DND-41 (cell line): ENCODE measurements around the gene OR2A2.

Source experiments
- ATAC-seq: fragments of 200-7000 bp; cut with Tn5 transposase; 3 replicates; pipeline ENCODE4 v1.9.1; 2021; ENCODE audit warnings: low read depth; ENCODE audit not compliant: insufficient read depth
- DNase-seq: peaks from one replicate; pipeline ENCODE4 v3.0.0-alpha.2; 2020
- H2AFZ ChIP-seq: 2 replicates; pipeline ENCODE4 v1.6.0; 2012; ENCODE audit warnings: low read depth, low read length
- H3K27ac ChIP-seq: 2 replicates; pipeline ENCODE4 v1.5.1; 2012; ENCODE audit warnings: low read length, inconsistent platforms
- H3K27me3 ChIP-seq: fragments of 200-600 bp; sonication (generic); 2 replicates; pipeline ENCODE4 v1.6.0; 2012; ENCODE audit warnings: low read length, mild to moderate bottlenecking, inconsistent platforms; ENCODE audit not compliant: insufficient read depth, poor library complexity
- H3K36me3 ChIP-seq: 2 replicates; pipeline ENCODE4 v1.5.1; 2012; ENCODE audit warnings: low read length, inconsistent platforms; ENCODE audit not compliant: insufficient read depth
- H3K4me1 ChIP-seq: 2 replicates; pipeline ENCODE4 v1.5.1; 2012; ENCODE audit warnings: mild to moderate bottlenecking, low read length; ENCODE audit not compliant: insufficient read depth
- H3K4me2 ChIP-seq: 2 replicates; pipeline ENCODE4 v1.6.0; 2012; ENCODE audit warnings: mild to moderate bottlenecking, moderate library complexity, low read length, inconsistent platforms; ENCODE audit not compliant: insufficient read depth
- H3K4me3 ChIP-seq, 2 experiments: fragments of 200-600 bp in 1 of 2; shearing (Covaris generic) in 1 of 2; 2 replicates each; pipeline ENCODE4 v1.5.1; 2012 to 2016; ENCODE audit warnings: inconsistent platforms in 2 of 2, low read length in 2 of 2, mild to moderate bottlenecking in 2 of 2, low read depth in 1 of 2, moderate library complexity in 1 of 2
- H3K79me2 ChIP-seq: 2 replicates; pipeline ENCODE4 v1.6.0; 2012; ENCODE audit warnings: low read length, inconsistent platforms; ENCODE audit not compliant: insufficient read depth
- H3K9ac ChIP-seq: 2 replicates; pipeline ENCODE4 v1.6.0; 2012; ENCODE audit warnings: low read depth, mild to moderate bottlenecking, inconsistent platforms, low read length, moderate library complexity
- H3K9me3 ChIP-seq: 2 replicates; pipeline ENCODE4 v1.5.1; 2012; ENCODE audit warnings: low read length, moderate library complexity, mild to moderate bottlenecking, inconsistent platforms; ENCODE audit not compliant: insufficient read depth, severe bottlenecking
- H4K20me1 ChIP-seq: 2 replicates; pipeline ENCODE4 v1.6.0; 2012; ENCODE audit warnings: low read length; ENCODE audit not compliant: insufficient read depth
- CTCF ChIP-seq: IDR thresholded peaks from 2 replicates; pipeline ENCODE4 v1.5.1; 2012; ENCODE audit warnings: borderline replicate concordance, low read length, moderate library complexity, mild to moderate bottlenecking; ENCODE audit not compliant: poor library complexity, severe bottlenecking; ENCODE audit errors: extremely low read depth
- EZH2 ChIP-seq: IDR thresholded peaks from 3 replicates; pipeline ENCODE4 v1.6.1; 2012; ENCODE audit warnings: borderline replicate concordance, low read depth, mild to moderate bottlenecking, moderate library complexity, low read length, inconsistent platforms; ENCODE audit not compliant: severe bottlenecking

The OR2A2 gene, protein sequence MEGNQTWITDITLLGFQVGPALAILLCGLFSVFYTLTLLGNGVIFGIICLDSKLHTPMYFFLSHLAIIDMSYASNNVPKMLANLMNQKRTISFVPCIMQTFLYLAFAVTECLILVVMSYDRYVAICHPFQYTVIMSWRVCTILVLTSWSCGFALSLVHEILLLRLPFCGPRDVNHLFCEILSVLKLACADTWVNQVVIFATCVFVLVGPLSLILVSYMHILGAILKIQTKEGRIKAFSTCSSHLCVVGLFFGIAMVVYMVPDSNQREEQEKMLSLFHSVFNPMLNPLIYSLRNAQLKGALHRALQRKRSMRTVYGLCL

GRCh38 chr7:144109283-144109682 lies at the start of gene OR2A2:
OR2A2 (plus strand) TSS chr7:144109583; CDS start chr7:144109583, 0 bp downstream.
- no peak within 1 kb of the TSS for H3K9ac ChIP-seq
- H3K9me3 ChIP-seq: no peaks in the 10 kb centered on the region
- H3K79me2 ChIP-seq: no peaks in the 10 kb centered on the region
- no peaks in the 10 kb centered on the region for H3K27me3 ChIP-seq
- H3K36me3 ChIP-seq: no peaks in the 10 kb centered on the region
- H3K4me2 ChIP-seq: no peak within 1 kb of the TSS
- no peaks in the 10 kb centered on the region for H3K4me1 ChIP-seq
- H4K20me1 ChIP-seq: no peaks in the 10 kb centered on the region
- no peak within 1 kb of the TSS for H3K4me3 ChIP-seq
- ATAC-seq (no peak), DNase-seq (no peak)
- no peak within 1 kb of the TSS for H3K27ac ChIP-seq
- TF ChIP-seq CTCF (no peak), EZH2 (no peak)
- no peak within 1 kb of the TSS for H2AFZ ChIP-seq

DNA sequence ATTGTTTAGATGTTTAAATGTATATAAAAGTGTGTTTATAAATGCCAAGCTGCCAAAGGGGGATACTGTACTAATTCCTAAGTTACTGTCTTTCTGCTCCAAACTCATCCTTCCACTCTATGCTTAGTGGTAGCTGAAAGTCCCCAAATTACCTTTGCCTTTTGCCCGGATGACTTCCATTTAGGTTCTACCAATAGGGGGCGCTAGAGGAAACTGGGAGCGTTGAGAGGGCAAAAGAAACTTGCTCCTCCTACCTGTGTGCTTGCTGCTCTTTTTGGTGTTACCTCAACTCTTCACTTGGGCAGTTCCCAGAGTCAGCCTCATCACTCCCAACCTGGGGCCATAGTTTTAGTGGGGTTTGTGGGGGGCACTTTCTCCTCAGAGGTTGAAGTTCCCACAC lies 45.7 kb upstream of the OR2A2 start:
- Histone ChIP-seq H4K20me1 (no peaks in the 10 kb centered on the region), H3K4me2 (no peak overlapping the region), H3K4me3 (no peak overlapping the region), H3K27ac (no peak overlapping the region), H2AFZ (no peak overlapping the region), H3K27me3 (no peaks in the 10 kb centered on the region), H3K36me3 (no peaks in the 10 kb centered on the region), H3K9me3 (no peaks in the 10 kb centered on the region), H3K9ac (no peak overlapping the region), H3K79me2 (no peaks in the 10 kb centered on the region), H3K4me1 (no peaks in the 10 kb centered on the region)
- peak; percentile 49 for TF ChIP-seq CTCF
- no peak for TF ChIP-seq EZH2
- ATAC-seq: no peak
- no peak for DNase-seq

DNA sequence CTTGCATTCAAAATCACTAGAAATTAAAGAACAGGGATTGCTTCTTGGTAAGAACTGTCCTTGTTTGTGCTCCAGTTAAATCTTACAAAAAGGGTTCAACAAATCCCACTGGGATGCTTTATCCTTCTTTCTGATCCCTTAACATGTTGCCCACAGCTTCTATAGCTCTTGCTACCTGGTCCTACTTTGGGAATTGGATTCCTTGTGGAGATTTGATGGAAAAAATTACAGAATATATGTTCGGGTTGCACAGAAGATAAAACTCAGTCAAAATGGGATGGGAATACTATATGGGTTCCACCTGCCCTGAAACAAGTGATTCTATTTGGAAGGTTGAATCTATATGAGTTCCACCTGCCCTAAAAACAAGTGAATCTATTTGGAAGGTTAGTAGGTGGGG lies 39.9 kb upstream of the OR2A2 start, which contains the start of gene OR2A25:
Gene OR2A25 (plus strand): TSS at position 301 of the 400 bp plus-strand sequence. CDS start 4,409 bp downstream, outside the sequence.
- H3K27me3 ChIP-seq: no peaks in the 10 kb centered on the region
- ATAC-seq: no peak
- no peak within 1 kb of the TSS for H2AFZ ChIP-seq
- H3K9me3 ChIP-seq: no peaks in the 10 kb centered on the region
- H3K4me2 ChIP-seq: no peak within 1 kb of the TSS
- H3K27ac ChIP-seq: no peak within 1 kb of the TSS
- no peaks in the 10 kb centered on the region for H4K20me1 ChIP-seq
- H3K79me2 ChIP-seq: no peaks in the 10 kb centered on the region
- H3K4me1 ChIP-seq: no peaks in the 10 kb centered on the region
- no peak for TF ChIP-seq CTCF
- TF ChIP-seq EZH2: no peak
- no peak for DNase-seq
- no peak within 1 kb of the TSS for H3K9ac ChIP-seq
- no peak within 1 kb of the TSS for H3K4me3 ChIP-seq
- H3K36me3 ChIP-seq: no peaks in the 10 kb centered on the region
